NCI-H2171 (cell line): Measurements from ENCODE around the gene CCL13.

Experiments used
- DNase-seq: peaks from one replicate; lab custom pipeline; 2025; lab: John Stamatoyannopoulos, UW

CCL13 gene

GRCh38 chr17:34363183-34363661 is 6.9 kb downstream of the CCL13 start, which contains the start of gene CCL1:
Gene CCL1, minus strand, starts transcription at chr17:34363233. Its CDS starts 72 bp downstream, at chr17:34363161.
- no peak for DNase-seq

GRCh38 chr17:34364751-34365150 is 8.5 kb downstream of the CCL13 start:
- DNase-seq = no peak

GRCh38 chr17:34365340-34365739 is 9.1 kb downstream of the CCL13 start:
- no peak for DNase-seq

- DNase-seq = no peak
Measured at GRCh38 chr17:34366010-34366409, 9.7 kb downstream of the CCL13 start.

GRCh38 chr17:34366529-34367107 is 10.3 kb downstream of the CCL13 start:
- DNase-seq = no peak

- no peak for DNase-seq
Measured at GRCh38 chr17:34367486-34368195, 11.4 kb downstream of the CCL13 start.

GRCh38 chr17:34368196-34368945 is 12.1 kb downstream of the CCL13 start:
- no peak for DNase-seq

- no peak for DNase-seq
Measured at GRCh38 chr17:34368946-34369500, 12.7 kb downstream of the CCL13 start.

- no peak for DNase-seq
Measured at GRCh38 chr17:34369571-34369970, 13.3 kb downstream of the CCL13 start.

- DNase-seq = no peak
Measured at GRCh38 chr17:34370376-34370996, 14.2 kb downstream of the CCL13 start.

GRCh38 chr17:34370997-34371395 is 14.7 kb downstream of the CCL13 start:
- no peak for DNase-seq

- no peak for DNase-seq
Measured at GRCh38 chr17:34371405-34372100, 15.3 kb downstream of the CCL13 start.

GRCh38 chr17:34374457-34374856 is 18.2 kb downstream of the CCL13 start:
- DNase-seq = peak; percentile 6

- no peak for DNase-seq
Measured at GRCh38 chr17:34375426-34375997, 19.2 kb downstream of the CCL13 start.

GRCh38 chr17:34377078-34377823 is 21.0 kb downstream of the CCL13 start:
- no peak for DNase-seq

GRCh38 chr17:34378664-34379101 is 22.4 kb downstream of the CCL13 start:
- no peak for DNase-seq

- DNase-seq = no peak
Measured at GRCh38 chr17:34379868-34380267, 23.6 kb downstream of the CCL13 start.

- DNase-seq = peak; percentile 64
Measured at GRCh38 chr17:34382621-34383124, 26.4 kb downstream of the CCL13 start.

GRCh38 chr17:34383216-34383615 is 26.9 kb downstream of the CCL13 start:
- no peak for DNase-seq

- no peak for DNase-seq
Measured at GRCh38 chr17:34384271-34384670, 28.0 kb downstream of the CCL13 start.
